H1 (cell line): ENCODE data around the gene DAGLA. TPM values are rescaled to one million over a fixed set of nuclear protein-coding genes. Genes with fewer than 3 reads are reported as not detected.

Source experiments
- CTCF ChIA-PET: fragments of 300-600 bp; sonication (Branson Sonifier 250); formaldehyde crosslinking; loops from one replicate; lab custom pipeline; 2021; ENCODE audit not compliant: partially characterized antibody; lab: Charles Lee
- POLR2A ChIA-PET: fragments of 300-600 bp; sonication (Branson Sonifier 250); formaldehyde crosslinking; loops from one replicate; lab custom pipeline; 2021; ENCODE audit warnings: inconsistent platforms; ENCODE audit not compliant: partially characterized antibody; lab: Charles Lee
- DNase-seq, 2 experiments: peaks; one replicate each; pipeline versions ENCODE4 v3.0.0 to v3.0.0-alpha.2; 2010 to 2022; ENCODE audit warnings: low spot score in 2 of 2, low read depth in 1 of 2, mixed read lengths in 1 of 2
- FAIRE-seq: peaks from 2 replicates; lab custom pipeline; 2011; peaks lifted over from hg19 to GRCh38; lab: Jason Lieb, UNC
- H2AFZ ChIP-seq: 2 replicates; pipeline ENCODE4 v1.8.1; 2012; ENCODE audit warnings: low read length, inconsistent platforms
- H2AK5ac ChIP-seq: 2 replicates; pipeline ENCODE4 v1.6.1; 2013; ENCODE audit warnings: low read depth, low read length
- H2BK120ac ChIP-seq: replicated peaks from 2 replicates; pipeline ENCODE3; 2013; ENCODE audit warnings: low read depth, low read length, inconsistent platforms
- H2BK12ac ChIP-seq: 2 replicates; pipeline ENCODE4 v1.6.1; 2013; ENCODE audit warnings: low read depth, low read length
- H2BK15ac ChIP-seq: 2 replicates; pipeline ENCODE4 v1.6.1; 2013; ENCODE audit warnings: low read length
- H2BK20ac ChIP-seq: 2 replicates; pipeline ENCODE4 v1.6.1; 2013; ENCODE audit warnings: low read length
- H2BK5ac ChIP-seq: 2 replicates; pipeline ENCODE4 v1.6.1; 2013; ENCODE audit warnings: low read depth, low read length
- H3K14ac ChIP-seq: 2 replicates; pipeline ENCODE4 v1.6.1; 2013; ENCODE audit warnings: inconsistent platforms; ENCODE audit not compliant: insufficient read length
- H3K18ac ChIP-seq: 2 replicates; pipeline ENCODE4 v1.6.1; 2013; ENCODE audit warnings: low read length; ENCODE audit errors: extremely low read depth
- H3K23ac ChIP-seq: 2 replicates; pipeline ENCODE4 v1.6.1; 2013; ENCODE audit warnings: inconsistent platforms; ENCODE audit not compliant: insufficient read length
- H3K23me2 ChIP-seq: 2 replicates; pipeline ENCODE4 v1.6.1; 2013; ENCODE audit warnings: low read depth, low read length
- H3K27ac ChIP-seq: 2 replicates; pipeline ENCODE4 v1.6.1; 2011; ENCODE audit warnings: low read depth, low read length, inconsistent platforms
- H3K27me3 ChIP-seq, 4 experiments: replicated peaks in 1 of 4; 1 replicate in 1 of 4; 2 replicates in 3 of 4; pipeline versions ENCODE4 v1.6.1 to v1.8.1; 2011 to 2013; ENCODE audit warnings: low read length in 3 of 4, mild to moderate bottlenecking in 3 of 4, inconsistent platforms in 2 of 4, mixed read lengths in 2 of 4, moderate library complexity in 1 of 4; ENCODE audit not compliant: control insufficient read depth in 3 of 4, insufficient read depth in 3 of 4; ENCODE audit errors: extremely low read depth in 1 of 4
- H3K36me3 ChIP-seq, 4 experiments: 2 replicates each; pipeline versions ENCODE4 v1.6.1 to v1.8.1; 2011 to 2013; ENCODE audit warnings: mild to moderate bottlenecking in 4 of 4, low read length in 3 of 4, moderate library complexity in 2 of 4, control low read depth in 1 of 4, inconsistent platforms in 1 of 4; ENCODE audit not compliant: insufficient read depth in 4 of 4, control insufficient read depth in 2 of 4
- H3K4ac ChIP-seq: replicated peaks from 2 replicates; pipeline ENCODE3; 2013; ENCODE audit warnings: low read length, low read depth, mixed read lengths, inconsistent platforms; ENCODE audit not compliant: insufficient read length
- H3K4me1 ChIP-seq, 4 experiments: replicated peaks in 1 of 4; 1 replicate in 1 of 4; 2 replicates in 3 of 4; pipeline versions ENCODE4 v1.6.1 to v1.8.1; 2011 to 2013; ENCODE audit warnings: low read length in 3 of 4, inconsistent platforms in 2 of 4, mixed read lengths in 1 of 4; ENCODE audit not compliant: insufficient read depth in 4 of 4, control insufficient read depth in 3 of 4
- H3K4me2 ChIP-seq, 2 experiments: 2 replicates each; pipeline versions ENCODE4 v1.6.1 to v1.8.1; 2011 to 2013; ENCODE audit warnings: low read depth in 2 of 2, low read length in 2 of 2, control low read depth in 1 of 2, inconsistent platforms in 1 of 2, mild to moderate bottlenecking in 1 of 2; ENCODE audit not compliant: insufficient read depth in 1 of 2
- H3K4me3 ChIP-seq, 4 experiments: fragments of 200-600, 300-600 bp in 1 of 4; sonication (generic), shearing (Covaris generic), sonication (Bioruptor Twin) in 1 of 4; 2 replicates each; pipeline versions ENCODE4 v1.5.1 to v1.8.1; 2011 to 2016; ENCODE audit warnings: low read length in 4 of 4, low read depth in 3 of 4, control low read depth in 2 of 4, inconsistent platforms in 2 of 4, mild to moderate bottlenecking in 2 of 4, mixed read lengths in 1 of 4, moderate library complexity in 1 of 4; ENCODE audit not compliant: insufficient read depth in 2 of 4; ENCODE audit errors: extremely low read depth in 1 of 4
- H3K56ac ChIP-seq: replicated peaks from 2 replicates; pipeline ENCODE3; 2013; ENCODE audit warnings: low read depth, mild to moderate bottlenecking, mixed read lengths, low read length, inconsistent platforms; ENCODE audit not compliant: insufficient read length
- H3K79me1 ChIP-seq: 2 replicates; pipeline ENCODE4 v1.6.1; 2013; ENCODE audit warnings: low read depth, low read length, control low read depth
- H3K79me2 ChIP-seq, 2 experiments: 2 replicates each; pipeline versions ENCODE4 v1.6.1 to v1.8.1; 2012 to 2013; ENCODE audit warnings: low read length in 2 of 2, mild to moderate bottlenecking in 2 of 2, inconsistent platforms in 1 of 2; ENCODE audit not compliant: insufficient read depth in 2 of 2, control insufficient read depth in 1 of 2
- H3K9ac ChIP-seq, 4 experiments: replicated peaks in 1 of 4; 1 replicate in 1 of 4; 2 replicates in 3 of 4; pipeline versions ENCODE4 v1.6.1 to v1.8.1; 2011 to 2013; ENCODE audit warnings: low read depth in 3 of 4, low read length in 3 of 4, control low read depth in 2 of 4, mild to moderate bottlenecking in 2 of 4, moderate library complexity in 2 of 4, inconsistent platforms in 1 of 4; ENCODE audit errors: extremely low read depth in 1 of 4
- H3K9me3 ChIP-seq, 2 experiments: 2 replicates each; pipeline versions ENCODE4 v1.6.1 to v1.8.1; 2012 to 2013; ENCODE audit warnings: mild to moderate bottlenecking in 2 of 2, moderate library complexity in 2 of 2, control low read depth in 1 of 2, inconsistent platforms in 1 of 2, low read depth in 1 of 2, low read length in 1 of 2, mixed read lengths in 1 of 2; ENCODE audit not compliant: insufficient read depth in 2 of 2
- H4K20me1 ChIP-seq, 2 experiments: replicated peaks in 1 of 2; 2 replicates each; pipeline versions ENCODE3 to v1.8.1; 2011 to 2013; ENCODE audit warnings: inconsistent platforms in 2 of 2, low read length in 2 of 2, mild to moderate bottlenecking in 1 of 2; ENCODE audit not compliant: insufficient read depth in 2 of 2, control insufficient read depth in 1 of 2
- H4K5ac ChIP-seq: 2 replicates; pipeline ENCODE4 v1.6.1; 2013; ENCODE audit warnings: low read length, low read depth, mixed read lengths, inconsistent platforms; ENCODE audit not compliant: insufficient read length
- H4K8ac ChIP-seq: 2 replicates; pipeline ENCODE4 v1.8.0; 2013; ENCODE audit warnings: mild to moderate bottlenecking, moderate library complexity, low read length, inconsistent platforms; ENCODE audit not compliant: insufficient read depth; ENCODE audit errors: extremely low read depth
- H4K91ac ChIP-seq: replicated peaks from 2 replicates; pipeline ENCODE3; 2013; ENCODE audit warnings: low read length, mixed read lengths, inconsistent platforms; ENCODE audit not compliant: insufficient read length
- BRCA1 ChIP-seq: IDR thresholded peaks from 2 replicates; pipeline ENCODE4 v1.6.1; 2012; ENCODE audit warnings: low read depth, low read length, improper control_type of control experiment
- EZH2 ChIP-seq: fragments of 200-600 bp; sonication (generic); IDR thresholded peaks from 2 replicates; pipeline ENCODE4 v1.7.1; 2012; ENCODE audit warnings: low read depth, mild to moderate bottlenecking, moderate library complexity, low read length, inconsistent platforms; ENCODE audit not compliant: severe bottlenecking
- FOSL1 ChIP-seq: IDR thresholded peaks from 2 replicates; pipeline ENCODE4 v1.6.1; 2011; ENCODE audit warnings: mild to moderate bottlenecking, low read depth, low read length, moderate library complexity; ENCODE audit not compliant: insufficient read depth
- JUN ChIP-seq: IDR thresholded peaks from 2 replicates; pipeline ENCODE4 v1.6.1; 2011; ENCODE audit warnings: low read depth, mild to moderate bottlenecking, improper control_type of control experiment, low read length
- KDM1A ChIP-seq: fragments of 200-600, 300-600 bp; sonication (generic); IDR thresholded peaks from 2 replicates; pipeline ENCODE4 v1.7.1; 2016; ENCODE audit warnings: mild to moderate bottlenecking, low read length, borderline replicate concordance
- SAP30 ChIP-seq: fragments of 300-600 bp; sonication (generic); IDR thresholded peaks from 2 replicates; pipeline ENCODE4 v1.7.1; 2012; ENCODE audit warnings: low read length, moderate library complexity, mild to moderate bottlenecking, inconsistent platforms; ENCODE audit not compliant: insufficient read depth, insufficient replicate concordance
- SIN3A ChIP-seq, 2 experiments: IDR thresholded peaks in 1 of 2; conservative IDR thresholded peaks in 1 of 2; 2 replicates each; pipeline ENCODE4 v1.6.1; 2011 to 2012; ENCODE audit warnings: low read length in 2 of 2, improper control_type of control experiment in 1 of 2, low read depth in 1 of 2, mild to moderate bottlenecking in 1 of 2
- SP1 ChIP-seq: IDR thresholded peaks from 2 replicates; pipeline ENCODE4 v1.6.1; 2011; ENCODE audit warnings: low read depth, low read length
- SP4 ChIP-seq: IDR thresholded peaks from 2 replicates; pipeline ENCODE4 v1.6.1; 2012; ENCODE audit warnings: low read length, inconsistent platforms
- SRF ChIP-seq: IDR thresholded peaks from 2 replicates; pipeline ENCODE4 v1.6.1; 2011; ENCODE audit warnings: mild to moderate bottlenecking, low read depth, low read length, moderate library complexity
- TAF7 ChIP-seq: optimal IDR thresholded peaks from 2 replicates; pipeline ENCODE3; 2011; ENCODE audit warnings: low read depth, mild to moderate bottlenecking, inconsistent platforms, low read length, moderate library complexity, borderline replicate concordance
- TEAD4 ChIP-seq: IDR thresholded peaks from 2 replicates; pipeline ENCODE4 v1.6.1; 2012; ENCODE audit warnings: low read depth, low read length, inconsistent platforms, mixed read lengths
- WGBS, 2 experiments: shearing (Covaris generic) in 1 of 2; methylation state at CpG; one replicate each; pipeline versions ENCODE4 v1.1.6 to v1.1.7; 2013 to 2015; ENCODE audit warnings: low lambda C conversion rate in 2 of 2, mixed read lengths in 2 of 2, inconsistent platforms in 1 of 2, low coverage in 1 of 2, missing lambda C conversion rate in 1 of 2; ENCODE audit not compliant: insufficient replicate concordance in 2 of 2, insufficient coverage in 1 of 2, insufficient read length in 1 of 2; ENCODE audit errors: extremely low coverage in 1 of 2, missing lambda C conversion rate in 1 of 2; 5-methylcytosine and 5-hydroxymethylcytosine counted together
- polyA plus RNA-seq, 7 experiments: library from polyadenylated mRNA; depleted of rRNA in 3 of 7; stranded (reverse) in 5 of 7; unstranded in 2 of 7; fragments of >200 nt in 5 of 7; fragments of 200-250 nt in 2 of 7; gene quantifications; 1 replicate in 5 of 7; 2 replicates in 1 of 7; 4 replicates in 1 of 7; pipeline versions ENCODE4 v1.2.1 to v1.2.3, GENCODE V29; 2011 to 2013; ENCODE audit warnings: missing spikeins in 2 of 7, mixed read lengths in 2 of 7
- total RNA-seq: library from RNA; stranded (reverse); fragmentation: NEBNext Ultra II Directional; extraction: Animal tissue kit (Norgen Biotek cat#: 25700); gene quantifications from 2 replicates; pipeline ENCODE4 v1.2.1, GENCODE V29; 2021

Gene DAGLA
- total and polyA plus RNA-seq, 2 of the 8 experiments (the other 6 are each of a cell fraction or from before 2014, with no cell fraction given): 3.6 to 6.6 TPM

DNA sequence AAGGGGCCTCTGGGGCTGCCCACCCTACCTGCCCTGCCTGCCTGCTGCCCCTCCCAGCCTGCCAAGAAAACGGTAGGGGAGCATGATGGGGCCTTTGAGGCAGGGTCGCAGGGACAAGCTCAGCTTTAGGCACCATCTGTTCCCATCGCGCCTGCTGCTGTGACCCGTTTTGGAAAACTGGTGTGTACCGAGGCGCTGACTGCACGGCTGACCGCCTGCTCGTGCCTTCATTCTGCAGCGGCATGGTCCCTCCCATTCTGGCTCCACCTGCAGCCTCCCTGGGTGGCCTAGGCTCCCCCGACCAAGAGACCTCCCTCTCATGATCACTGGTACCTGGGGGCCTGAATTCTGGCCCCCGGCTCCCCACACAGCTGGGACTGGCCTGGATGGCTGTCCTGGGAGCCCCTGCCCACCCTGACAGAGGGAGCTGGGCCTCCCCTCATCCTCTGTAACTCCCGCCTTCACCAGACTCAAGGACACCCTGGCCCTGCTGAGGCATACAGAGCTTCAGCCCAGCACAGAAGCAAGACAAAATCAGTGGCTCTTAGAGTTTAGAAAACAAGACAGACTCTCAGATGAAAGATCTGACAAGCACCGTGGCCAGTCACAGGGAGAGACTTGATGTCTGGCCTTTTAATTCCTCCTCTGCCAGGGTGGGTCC lies 65.7 kb downstream of the DAGLA start:
- Histone ChIP-seq H3K23me2 (no peaks in the 10 kb centered on the region; the same call in 1 of the 2 replicates), H3K4me1 (peaks cover 6 to 22% (median 10%) of the 10 kb centered on the region in 4 experiments), H4K91ac (no peak overlapping the region), H3K9me3 (no peaks in the 10 kb centered on the region), H4K8ac (peak overlapping the region; percentile 66; the same call in 1 of the 2 replicates), H3K4me2 (no peak overlapping the region), H3K23ac (no peak overlapping the region), H2BK15ac (0 out of 2 replicates have a peak overlapping the region, but pooled peaks have one; percentile 72), H3K9ac (no peak overlapping the region), H3K18ac (no peak overlapping the region), H3K4me3 (no peak overlapping the region), H2BK120ac (no peak overlapping the region), H2AFZ (no peak overlapping the region), H3K79me2 (no peaks in the 10 kb centered on the region), H3K27ac (no peak overlapping the region), H3K4ac (no peak overlapping the region), H3K27me3 (no peaks in the 10 kb centered on the region; a peak in 2 of 7 replicates), H2BK12ac (no peak overlapping the region), H4K20me1 (no peaks in the 10 kb centered on the region), H3K14ac (no peak overlapping the region), H3K79me1 (no peaks in the 10 kb centered on the region), H2BK20ac (no peak overlapping the region), H4K5ac (no peak overlapping the region), H2BK5ac (no peak overlapping the region), H3K36me3 (peaks cover 0 to 7% (median 0%) of the 10 kb centered on the region in 4 experiments; a peak in 1 of 8 replicates), H2AK5ac (no peak overlapping the region), H3K56ac (no peak overlapping the region)
- ChIA-PET POLR2A (interaction anchor here (0.6 to 8.9 kb wide), 4 partner anchors 13 to 344 kb away, joined by 3 to 87 read pairs (median 4); partner anchors contain the start of genes FEN1 and TMEM258), CTCF (interaction anchor here (1.2 to 9.2 kb wide), 13 partner anchors 8 to 214 kb away, joined by 4 to 168 read pairs (median 18); partner anchors contain the start of genes FEN1 and TMEM258)
- DNase-seq (no peak), FAIRE-seq (no peak)
- WGBS, 2 experiments: 89% methylated on average over 15 of the region's 15 CpGs; no CpG with 5 or more reads in 1 of the 2 experiments
- TF ChIP-seq SP1 (no peak), KDM1A (no peak), EZH2 (no peak), JUN (no peak), TEAD4 (no peak), TAF7 (no peak), SP4 (no peak), BRCA1 (no peak), FOSL1 (no peak), SAP30 (no peak), SIN3A (conservative IDR thresholded peaks at IDR 0.05 in 1 of 2, IDR thresholded peaks at IDR 0.05 in 1 of 2; ENCODE audit: low read depth in 1 of 2, low read length in 2 of 2) (no peak), SRF (no peak)
